BLaER1 (cell line): Measurements from ENCODE around the gene CDK17.

ENCODE experiments used
- H3K27ac ChIP-seq: shearing (Covaris generic); formaldehyde crosslinking; 2 replicates; pipeline ENCODE4 v1.8.1; 2022
- H3K27me3 ChIP-seq: shearing (Covaris generic); formaldehyde crosslinking; 2 replicates; pipeline ENCODE4 v1.8.1; 2022
- H3K36me3 ChIP-seq: shearing (Covaris generic); formaldehyde crosslinking; 2 replicates; pipeline ENCODE4 v1.8.1; 2022
- H3K4me1 ChIP-seq: shearing (Covaris generic); formaldehyde crosslinking; 2 replicates; pipeline ENCODE4 v1.8.1; 2022
- H3K4me2 ChIP-seq: shearing (Covaris generic); formaldehyde crosslinking; 2 replicates; pipeline ENCODE4 v1.8.1; 2022
- H3K4me3 ChIP-seq: shearing (Covaris generic); formaldehyde crosslinking; 2 replicates; pipeline ENCODE4 v1.8.1; 2022
- H3K9ac ChIP-seq: shearing (Covaris generic); formaldehyde crosslinking; 2 replicates; pipeline ENCODE4 v1.8.1; 2022
- H3K9me3 ChIP-seq: shearing (Covaris generic); formaldehyde crosslinking; 2 replicates; pipeline ENCODE4 v1.8.1; 2022
- H4K20me1 ChIP-seq: shearing (Covaris generic); formaldehyde crosslinking; 2 replicates; pipeline ENCODE4 v1.8.1; 2022
- Cebpa-rat ChIP-seq: shearing (Covaris generic); IDR thresholded peaks from 2 replicates; pipeline ENCODE4 v1.8.1; 2022

Gene CDK17

GRCh38 chr12:96228566-96229248, 171.5 kb downstream of the CDK17 start:
- Histone ChIP-seq H3K36me3 (peaks cover 99% of the 10 kb centered on the region), H3K9me3 (no peaks in the 10 kb centered on the region), H3K4me3 (no peak overlapping the region), H3K4me1 (peaks cover 17% of the 10 kb centered on the region), H3K27me3 (no peaks in the 10 kb centered on the region), H3K27ac (no peak overlapping the region), H3K4me2 (no peak overlapping the region), H4K20me1 (peaks cover 100% of the 10 kb centered on the region), H3K9ac (no peak overlapping the region)
- no peak for TF ChIP-seq Cebpa-rat
